Measurements from ENCODE around the gene FAM72D.
"Not testable (repeated sequence)": the region's sequence is repeated elsewhere in the genome, so short reads cannot be mapped to it uniquely, and the experiment has no call there.

FAM72D gene

GRCh38 chr1:145095284-145096057 is at the start of gene FAM72D, which contains the start of gene SRGAP2B:
Gene FAM72D, plus strand, starts transcription at chr1:145095974. Its CDS starts 874 bp downstream, at chr1:145096848.
Gene SRGAP2B, minus strand, starts transcription at chr1:145095328. Its CDS starts 2,427 bp downstream, at chr1:145092901.
- H3K27ac Mint-ChIP-seq; DNase-seq; H3K9me3 Mint-ChIP-seq; H3K27me3 Mint-ChIP-seq; H3K4me1 Mint-ChIP-seq (ENCODE audit: low read depth); H3K36me3 Mint-ChIP-seq (ENCODE audit: low read depth): not testable (repeated sequence)
- peak within 1 kb of the TSS; percentile 50 for H3K4me3 Mint-ChIP-seq

DNA sequence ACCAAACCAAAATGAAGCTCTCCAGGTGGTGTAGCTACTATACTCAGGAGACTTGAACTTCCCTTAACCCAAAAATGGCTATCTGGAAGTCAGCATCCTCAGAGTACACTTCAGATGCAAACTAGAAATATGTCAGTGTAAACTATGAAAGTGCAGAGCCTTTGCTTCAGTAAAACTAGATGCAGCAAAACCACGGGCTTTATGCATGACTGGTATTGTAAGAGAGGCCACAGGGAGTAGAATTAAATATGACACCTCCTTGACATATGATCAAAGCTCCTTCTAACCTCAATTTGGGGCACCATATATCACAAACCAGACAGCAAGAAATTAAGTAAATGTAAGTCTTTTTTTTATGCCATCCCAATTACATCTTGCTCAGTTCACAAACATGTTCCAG is 48.2 kb upstream of the FAM72D start:
- H3K27ac Mint-ChIP-seq; DNase-seq; H3K27me3 Mint-ChIP-seq; H3K4me3 Mint-ChIP-seq; H3K9me3 Mint-ChIP-seq; H3K4me1 Mint-ChIP-seq (ENCODE audit: low read depth); H3K36me3 Mint-ChIP-seq (ENCODE audit: low read depth): not testable (repeated sequence)

DNA sequence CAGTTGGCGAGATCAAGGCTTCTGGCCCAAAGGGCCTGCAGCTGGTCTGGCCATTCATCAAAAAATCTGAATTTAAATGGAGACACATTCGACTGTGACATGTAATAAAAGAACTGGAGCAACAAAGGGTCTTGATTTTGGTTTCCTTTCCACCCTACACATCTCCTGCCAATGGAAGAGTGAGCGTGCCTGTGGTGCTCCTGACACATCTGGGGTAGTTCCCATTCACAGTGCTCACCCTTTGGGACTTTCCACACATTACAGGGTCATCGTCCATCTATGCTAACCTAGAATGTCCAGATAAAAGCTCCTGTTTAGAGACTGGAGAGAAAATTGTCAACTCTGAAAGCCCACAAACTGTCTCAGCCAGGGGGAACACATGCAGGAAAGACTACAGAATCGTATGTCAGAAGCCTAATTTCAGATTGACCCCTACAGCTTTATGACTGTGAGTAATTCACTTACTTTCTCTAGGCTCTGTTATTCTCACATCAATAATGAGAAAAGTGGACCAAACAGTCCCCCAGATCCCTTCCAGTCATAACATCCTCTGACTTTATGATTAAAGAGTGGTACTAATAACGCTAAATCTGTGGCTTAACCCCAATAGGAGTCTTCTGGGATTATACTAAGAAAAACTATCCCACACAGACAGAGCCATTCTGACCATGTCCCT is 47.5 kb upstream of the FAM72D start:
- not testable (repeated sequence) for DNase-seq; H3K27ac Mint-ChIP-seq; H3K36me3 Mint-ChIP-seq (ENCODE audit: low read depth); H3K4me3 Mint-ChIP-seq; H3K4me1 Mint-ChIP-seq (ENCODE audit: low read depth); H3K27me3 Mint-ChIP-seq; H3K9me3 Mint-ChIP-seq

GRCh38 chr1:145052019-145052776 is 43.6 kb upstream of the FAM72D start:
- H3K9me3 Mint-ChIP-seq; DNase-seq; H3K4me1 Mint-ChIP-seq (ENCODE audit: low read depth); H3K4me3 Mint-ChIP-seq; H3K27me3 Mint-ChIP-seq; H3K27ac Mint-ChIP-seq; H3K36me3 Mint-ChIP-seq (ENCODE audit: low read depth): not testable (repeated sequence)

DNA sequence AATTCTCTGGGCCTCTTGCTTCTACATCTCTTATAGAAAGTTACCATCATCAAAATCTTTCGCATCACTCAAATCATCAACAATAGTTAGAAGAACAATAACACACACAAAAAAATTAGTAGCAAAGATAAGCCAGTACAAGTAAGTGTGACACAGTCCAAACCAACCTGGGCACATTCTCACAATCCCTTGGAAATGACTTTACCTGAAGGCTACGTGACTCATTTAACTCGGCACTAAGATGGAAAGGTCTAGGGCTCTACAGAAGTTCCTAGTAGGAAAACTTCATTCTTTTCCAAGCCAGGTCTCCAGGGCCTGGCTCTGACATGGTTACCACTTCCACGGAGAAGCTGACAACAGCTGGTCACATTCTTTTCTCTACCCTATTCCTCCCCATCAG is 42.3 kb upstream of the FAM72D start:
- H3K36me3 Mint-ChIP-seq (ENCODE audit: low read depth); H3K4me3 Mint-ChIP-seq; H3K9me3 Mint-ChIP-seq; DNase-seq; H3K4me1 Mint-ChIP-seq (ENCODE audit: low read depth); H3K27ac Mint-ChIP-seq; H3K27me3 Mint-ChIP-seq: not testable (repeated sequence)

- not testable (repeated sequence) for DNase-seq; H3K4me1 Mint-ChIP-seq (ENCODE audit: low read depth); H3K27me3 Mint-ChIP-seq; H3K27ac Mint-ChIP-seq; H3K4me3 Mint-ChIP-seq; H3K9me3 Mint-ChIP-seq; H3K36me3 Mint-ChIP-seq (ENCODE audit: low read depth)
Observed at GRCh38 chr1:145055217-145055760, 40.5 kb upstream of the FAM72D start.

GRCh38 chr1:145058184-145058583 is 37.6 kb upstream of the FAM72D start:
- not testable (repeated sequence) for H3K9me3 Mint-ChIP-seq; H3K27ac Mint-ChIP-seq; H3K27me3 Mint-ChIP-seq; DNase-seq; H3K4me1 Mint-ChIP-seq (ENCODE audit: low read depth); H3K4me3 Mint-ChIP-seq; H3K36me3 Mint-ChIP-seq (ENCODE audit: low read depth)

DNA sequence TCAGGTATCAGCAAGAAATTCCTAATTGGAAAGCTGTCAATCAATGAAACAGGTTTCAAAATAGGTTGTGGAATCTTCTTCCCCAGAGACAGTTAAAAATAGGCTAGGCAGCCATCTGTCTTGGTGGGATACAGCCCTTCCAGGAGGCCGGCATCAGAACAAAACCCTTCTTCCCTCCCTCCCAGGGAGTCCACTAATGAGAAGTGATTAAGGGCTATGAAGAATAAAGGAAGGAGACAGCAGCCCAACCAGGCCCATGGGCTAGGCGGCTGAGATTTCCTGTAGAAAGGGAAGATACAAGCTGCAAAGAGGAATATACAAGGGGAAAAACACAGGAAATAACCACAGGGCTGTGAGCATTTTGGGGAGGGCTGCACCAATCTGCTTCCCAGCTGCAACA is 32.5 kb upstream of the FAM72D start:
- DNase-seq; H3K27ac Mint-ChIP-seq; H3K9me3 Mint-ChIP-seq; H3K27me3 Mint-ChIP-seq; H3K4me1 Mint-ChIP-seq (ENCODE audit: low read depth); H3K4me3 Mint-ChIP-seq; H3K36me3 Mint-ChIP-seq (ENCODE audit: low read depth): not testable (repeated sequence)

DNA sequence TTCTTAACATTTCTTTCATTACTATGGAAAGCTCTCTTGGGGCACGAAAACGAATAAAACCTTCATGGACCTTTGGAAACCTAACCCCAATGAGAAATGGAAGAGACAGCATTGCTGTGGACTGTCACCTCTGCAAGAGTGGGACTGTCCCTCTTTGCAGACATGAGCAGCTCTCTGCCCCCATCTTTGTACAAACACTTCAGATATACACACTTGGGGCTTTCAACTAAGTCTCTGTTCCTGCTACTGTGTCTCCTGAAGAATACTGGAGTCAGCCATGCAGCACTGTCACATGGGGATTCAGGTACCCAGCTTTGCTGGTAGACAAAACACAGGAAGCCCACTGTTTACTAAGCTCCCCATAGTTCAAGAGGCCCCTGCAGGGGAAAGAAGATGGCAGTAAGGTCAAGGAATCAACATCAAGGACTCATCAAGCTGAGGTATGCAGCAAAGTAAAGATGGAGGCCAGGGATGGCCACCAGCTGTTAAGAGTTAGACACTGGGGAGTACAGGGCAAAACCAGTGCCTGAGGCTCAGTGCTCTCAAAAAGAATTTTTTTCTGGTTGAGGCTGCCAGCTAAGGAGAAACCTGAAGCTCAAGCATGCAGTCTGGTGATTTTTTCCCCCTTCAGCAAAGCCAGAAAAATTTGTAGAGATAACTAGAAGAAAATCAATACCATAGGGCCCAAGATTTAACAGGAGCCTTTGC is 31.7 kb upstream of the FAM72D start:
- not testable (repeated sequence) for H3K27me3 Mint-ChIP-seq; H3K36me3 Mint-ChIP-seq (ENCODE audit: low read depth); H3K4me1 Mint-ChIP-seq (ENCODE audit: low read depth); H3K27ac Mint-ChIP-seq; H3K9me3 Mint-ChIP-seq; DNase-seq; H3K4me3 Mint-ChIP-seq

- DNase-seq; H3K9me3 Mint-ChIP-seq; H3K4me1 Mint-ChIP-seq (ENCODE audit: low read depth); H3K27ac Mint-ChIP-seq; H3K4me3 Mint-ChIP-seq; H3K27me3 Mint-ChIP-seq; H3K36me3 Mint-ChIP-seq (ENCODE audit: low read depth): not testable (repeated sequence)
Observed at GRCh38 chr1:145065194-145065826, 30.5 kb upstream of the FAM72D start.

GRCh38 chr1:145066486-145066885 is 29.3 kb upstream of the FAM72D start:
- H3K36me3 Mint-ChIP-seq (ENCODE audit: low read depth); H3K27ac Mint-ChIP-seq; H3K9me3 Mint-ChIP-seq; H3K27me3 Mint-ChIP-seq; H3K4me1 Mint-ChIP-seq (ENCODE audit: low read depth); H3K4me3 Mint-ChIP-seq; DNase-seq: not testable (repeated sequence)

GRCh38 chr1:145071569-145071968 is 24.2 kb upstream of the FAM72D start:
- not testable (repeated sequence) for H3K27ac Mint-ChIP-seq; H3K36me3 Mint-ChIP-seq (ENCODE audit: low read depth); H3K4me3 Mint-ChIP-seq; DNase-seq; H3K27me3 Mint-ChIP-seq; H3K9me3 Mint-ChIP-seq; H3K4me1 Mint-ChIP-seq (ENCODE audit: low read depth)

GRCh38 chr1:145074021-145074559 is 21.7 kb upstream of the FAM72D start:
- not testable (repeated sequence) for H3K36me3 Mint-ChIP-seq (ENCODE audit: low read depth); H3K27me3 Mint-ChIP-seq; DNase-seq; H3K27ac Mint-ChIP-seq; H3K9me3 Mint-ChIP-seq; H3K4me1 Mint-ChIP-seq (ENCODE audit: low read depth); H3K4me3 Mint-ChIP-seq

DNA sequence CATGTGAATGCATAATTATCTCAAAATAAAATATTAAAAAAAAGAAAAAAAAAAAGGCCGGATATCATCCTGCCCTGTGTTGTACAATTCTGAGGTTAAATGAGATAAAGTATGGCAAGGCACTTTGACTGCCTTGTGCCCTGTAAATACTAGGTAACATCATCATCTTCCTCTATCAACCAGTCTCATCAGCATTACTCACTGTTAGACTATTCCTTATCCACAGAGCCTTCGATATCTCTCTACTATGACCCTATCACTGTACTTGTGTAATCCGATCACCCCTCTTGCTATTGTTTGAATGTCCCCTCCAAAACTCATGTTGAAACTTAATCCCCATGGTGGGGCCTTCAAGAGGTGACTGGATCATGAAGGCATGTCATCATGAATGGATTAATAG is 18.9 kb upstream of the FAM72D start:
- H3K9me3 Mint-ChIP-seq; H3K4me3 Mint-ChIP-seq; H3K4me1 Mint-ChIP-seq (ENCODE audit: low read depth); H3K27me3 Mint-ChIP-seq; H3K27ac Mint-ChIP-seq; H3K36me3 Mint-ChIP-seq (ENCODE audit: low read depth); DNase-seq: not testable (repeated sequence)
